HCEC 1CT (cell line): ENCODE results near the gene ERVK3-1.
"Not testable (repeated sequence)": the region's sequence is repeated elsewhere in the genome, so short reads cannot be mapped to it uniquely, and the experiment has no call there.

Experiments used
- DNase-seq: peaks from one replicate; pipeline ENCODE4 v3.0.0-alpha.2; 2017

The ERVK3-1 gene

GRCh38 chr19:58346961-58347929 lies 42.1 kb downstream of the ERVK3-1 start:
- DNase-seq = peak; percentile 35

DNA sequence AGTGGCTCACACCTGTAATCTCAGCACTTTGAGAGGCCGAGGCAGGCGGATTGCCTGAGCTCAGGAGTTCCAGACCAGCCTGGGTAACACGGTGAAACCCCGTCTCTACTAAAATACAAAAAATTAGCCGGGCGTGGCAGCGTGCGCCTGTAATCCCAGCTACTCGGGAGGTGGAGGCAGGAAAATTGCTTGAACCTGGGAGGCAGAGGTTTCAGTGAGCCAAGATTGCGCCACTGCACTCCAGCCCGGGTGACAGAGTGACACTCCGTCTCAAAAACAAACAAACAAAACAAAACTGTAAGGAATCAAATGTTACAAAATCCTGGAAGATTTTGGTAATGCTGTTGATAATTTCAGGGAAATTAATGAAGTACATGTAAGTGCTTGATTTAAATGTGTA lies 42.9 kb downstream of the ERVK3-1 start:
- not testable (repeated sequence) for DNase-seq

DNA sequence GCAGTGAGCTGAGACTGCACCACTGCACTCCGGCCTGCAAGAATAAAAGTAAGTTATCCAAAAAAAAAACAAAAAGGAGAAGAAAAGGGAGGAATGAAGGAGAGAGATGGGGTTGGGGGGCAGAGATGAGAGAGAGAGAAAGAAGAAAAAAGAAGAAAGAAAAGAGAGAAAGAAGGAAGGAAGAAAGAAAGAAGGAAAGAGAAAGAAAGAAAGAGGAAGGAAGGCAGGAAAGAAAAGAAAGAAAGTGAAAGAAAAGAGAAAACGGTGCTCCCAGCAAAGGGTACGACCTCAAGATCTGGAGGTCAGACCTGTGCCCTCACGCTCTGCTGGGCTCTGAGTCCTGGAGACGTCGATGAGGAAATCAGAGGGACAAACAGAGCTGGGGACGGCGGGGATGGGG lies 44.4 kb downstream of the ERVK3-1 start:
- DNase-seq = no peak

GRCh38 chr19:58350001-58350861 lies 45.1 kb downstream of the ERVK3-1 start:
- no peak for DNase-seq

- DNase-seq = no peak
These were observed 45.8 kb downstream of the ERVK3-1 start for GRCh38 chr19:58350871-58351557.

- no peak for DNase-seq
These were observed 46.3 kb downstream of the ERVK3-1 start for GRCh38 chr19:58351558-58351878.

DNA sequence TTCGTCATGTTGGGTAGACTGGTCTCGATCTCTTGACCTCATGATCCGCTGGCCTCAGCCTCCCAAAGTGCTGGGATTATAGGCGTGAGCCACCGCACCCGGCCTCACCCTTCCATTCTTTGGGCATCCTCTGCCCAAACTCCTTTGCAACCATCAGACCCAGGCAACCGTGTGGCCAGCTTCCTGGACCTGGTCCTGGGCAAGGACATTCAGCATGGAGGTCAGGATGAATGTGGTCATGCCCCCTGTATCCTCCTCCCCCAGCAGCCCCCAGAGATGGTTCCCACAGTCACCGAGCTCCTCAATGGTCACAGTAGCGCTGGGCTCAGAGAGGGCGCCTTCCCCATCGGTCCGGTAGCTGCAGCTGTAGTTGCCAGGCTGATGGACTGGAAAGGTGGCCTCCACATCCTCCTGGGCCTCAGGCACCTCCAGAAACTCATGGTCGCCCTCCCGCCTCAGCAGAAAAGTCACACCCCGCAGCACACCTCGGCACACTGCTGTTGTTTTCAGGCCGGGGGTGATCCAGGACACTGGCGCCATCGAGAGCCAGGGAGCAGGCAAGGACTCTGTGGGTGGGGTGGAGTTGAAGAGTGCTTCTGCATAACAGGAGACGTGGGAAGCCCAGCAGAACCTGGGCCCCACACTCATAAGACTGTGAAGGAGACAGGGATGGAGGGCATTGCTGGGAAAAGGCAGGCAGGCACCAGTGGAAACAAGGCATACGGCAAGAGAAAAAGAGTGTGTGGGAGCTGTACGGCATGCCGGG lies 47.0 kb downstream of the ERVK3-1 start:
- DNase-seq = no peak

- DNase-seq = no peak
These were observed 47.8 kb downstream of the ERVK3-1 start, which contains the start of gene A1BG for GRCh38 chr19:58352760-58353671. TSS of gene A1BG (minus strand) at chr19:58353492. CDS start at chr19:58353437, 55 bp downstream.

GRCh38 chr19:58353717-58354477 lies 48.7 kb downstream of the ERVK3-1 start:
- no peak for DNase-seq

DNA sequence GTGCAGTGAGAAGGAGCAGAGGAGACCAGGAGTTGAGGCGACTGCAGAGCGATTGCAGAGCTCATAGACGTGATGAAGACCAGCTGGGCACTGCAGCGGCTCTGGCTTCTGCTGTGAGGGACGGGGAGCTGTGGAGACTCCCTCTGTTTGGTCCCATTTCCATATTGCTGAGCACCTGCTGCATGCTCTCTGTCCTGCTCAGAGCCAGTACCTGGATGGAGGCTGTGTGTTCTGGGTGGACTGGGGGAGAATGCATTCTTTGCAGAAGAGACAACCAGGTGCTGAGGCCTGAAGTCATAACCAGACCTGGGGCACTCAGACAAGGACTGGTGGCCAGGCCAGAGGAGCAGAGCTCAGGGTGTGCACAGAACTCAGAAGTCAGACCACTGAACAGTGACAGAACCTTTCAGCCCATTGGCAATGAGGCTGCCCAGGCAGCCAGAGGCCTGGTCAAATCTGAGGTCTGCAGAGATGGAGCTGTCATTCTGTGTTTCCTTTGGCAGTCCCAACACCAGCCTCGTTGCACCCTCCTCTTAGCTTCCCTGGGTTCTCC lies 49.4 kb downstream of the ERVK3-1 start:
- no peak for DNase-seq

DNA sequence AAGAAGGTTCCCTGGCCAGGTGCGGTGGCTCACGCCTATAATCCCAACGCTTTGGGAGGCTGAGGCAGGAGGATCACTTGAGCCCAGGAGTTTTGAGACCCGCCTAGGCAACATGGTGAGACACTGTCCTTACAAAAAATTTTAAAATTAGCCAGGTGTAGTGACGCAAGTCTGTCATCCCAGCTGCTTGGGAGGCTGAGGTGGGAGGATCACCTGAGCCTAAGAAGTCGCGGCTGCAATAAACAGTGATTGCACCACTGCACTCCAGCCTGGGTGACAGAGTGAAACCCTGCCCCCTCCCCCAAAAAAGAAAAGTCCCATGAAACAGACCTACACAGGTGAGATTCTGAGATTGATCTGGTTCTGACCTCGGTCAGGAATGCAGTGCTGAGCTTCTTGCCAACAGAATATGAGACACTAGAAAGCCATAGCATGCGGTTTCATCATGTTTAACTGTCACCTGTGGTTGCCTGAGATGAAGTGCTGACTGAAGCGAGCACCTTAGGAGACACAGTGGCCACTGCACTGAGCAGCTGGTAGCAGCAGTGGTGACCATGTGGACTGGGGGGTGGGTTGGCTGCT lies 50.1 kb downstream of the ERVK3-1 start:
- DNase-seq = no peak

- DNase-seq = no peak
These were observed 51.0 kb downstream of the ERVK3-1 start for GRCh38 chr19:58355908-58356765.

DNA sequence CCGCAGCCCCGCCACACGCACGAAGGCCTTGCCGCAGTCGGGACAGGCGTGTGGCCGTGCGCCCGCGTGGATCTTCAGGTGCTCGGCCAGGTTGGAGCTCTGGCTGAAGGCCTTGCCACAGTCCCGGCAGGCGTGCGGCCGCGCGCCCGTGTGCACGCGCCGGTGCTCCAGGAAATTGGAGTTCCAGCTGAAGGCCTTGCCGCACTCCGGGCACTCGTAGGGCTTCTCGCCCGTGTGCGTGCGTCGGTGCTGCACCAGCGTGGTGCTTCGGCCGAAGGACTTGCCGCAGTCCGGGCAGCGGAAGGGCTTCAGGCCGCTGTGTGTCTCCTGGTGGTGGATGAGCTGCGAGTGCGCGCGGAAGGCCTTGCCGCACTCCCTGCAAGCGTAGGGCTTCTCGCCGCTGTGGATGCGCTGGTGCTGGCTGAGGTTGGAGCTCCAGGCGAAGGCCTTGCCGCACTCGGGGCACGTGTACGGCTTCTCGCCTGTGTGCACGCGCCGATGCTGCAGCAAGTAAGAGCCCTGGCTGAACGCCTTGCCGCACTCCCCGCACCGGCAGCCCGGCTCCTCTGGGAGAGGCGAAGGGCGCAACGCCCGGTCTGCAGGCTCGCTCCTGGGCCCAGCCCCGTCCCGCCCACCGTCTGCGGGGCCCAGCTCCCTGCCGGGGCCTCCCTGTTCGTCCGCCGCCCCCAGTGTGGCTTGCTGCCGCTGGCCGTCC lies 51.7 kb downstream of the ERVK3-1 start:
- DNase-seq = no peak

GRCh38 chr19:58357481-58358145 lies 52.4 kb downstream of the ERVK3-1 start:
- no peak for DNase-seq

GRCh38 chr19:58361900-58362271 lies 56.7 kb downstream of the ERVK3-1 start:
- DNase-seq = peak; percentile 37

DNA sequence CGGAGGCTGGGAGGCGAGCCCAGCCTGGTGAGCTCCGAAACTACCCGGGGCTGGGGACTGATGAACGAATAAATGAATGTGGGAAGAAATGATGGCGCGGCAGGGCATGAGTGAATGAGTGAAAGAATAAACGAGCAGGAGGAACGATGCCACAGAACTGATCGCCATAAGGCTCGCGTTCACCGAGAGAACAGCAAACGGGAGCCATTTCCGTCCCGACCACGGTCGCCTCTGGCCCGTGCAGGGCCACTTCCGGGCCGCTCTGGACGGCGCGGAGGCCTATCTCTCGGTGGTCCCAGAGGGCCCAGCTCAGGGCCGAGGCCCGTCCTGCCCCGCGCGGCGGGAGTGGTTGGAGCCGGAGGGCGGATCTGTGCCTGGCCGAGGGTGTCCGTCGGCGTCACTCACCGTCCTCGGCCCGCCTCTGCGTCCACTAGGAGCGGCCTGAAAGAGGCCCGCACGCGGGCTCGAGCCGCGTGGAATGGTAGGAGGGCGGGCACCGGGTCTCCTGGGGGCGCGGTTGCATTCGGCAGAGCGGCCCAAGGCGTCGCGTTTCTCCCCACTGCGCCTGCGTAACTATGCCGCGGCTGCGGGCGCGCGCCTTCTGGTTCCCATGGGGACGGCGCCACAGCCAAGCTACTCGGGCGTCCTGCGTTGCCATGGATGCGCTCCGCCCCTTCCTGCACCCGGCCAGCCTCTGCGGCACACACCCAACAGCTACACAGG lies 57.3 kb downstream of the ERVK3-1 start, which contains the start of gene ZNF497:
Gene ZNF497 (minus strand): TSS at position 480 of the 723 bp plus-strand sequence. CDS start 5,116 bp downstream, outside the sequence.
- DNase-seq = peak; percentile 94

DNA sequence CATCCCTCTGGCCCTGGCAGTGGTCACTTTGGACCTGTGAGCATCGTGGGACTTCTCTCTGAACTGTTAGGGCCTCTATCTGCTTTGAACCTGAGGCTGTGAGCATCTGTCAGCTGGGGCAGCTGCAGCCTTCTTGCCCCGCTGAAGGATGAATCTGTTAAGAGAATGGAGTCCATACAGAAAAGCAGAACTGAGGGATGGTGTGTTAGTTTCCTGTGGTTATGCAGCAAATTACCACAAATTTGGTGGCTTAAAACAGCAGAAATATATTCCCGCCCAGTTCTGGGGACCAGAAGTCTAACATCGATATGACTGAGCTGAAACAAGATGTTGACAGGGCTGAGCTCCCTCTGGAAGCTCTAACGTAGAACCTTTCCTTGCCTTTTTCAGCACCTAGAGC lies 59.0 kb downstream of the ERVK3-1 start:
- no peak for DNase-seq
